HepG2 (cell line): ENCODE measurements around the gene NFIL3. TPM values are rescaled to one million over a fixed set of nuclear protein-coding genes. Genes with fewer than 3 reads are reported as not detected.

Experiments
- CREM ChIP-seq, 2 experiments: sonication (generic) in 1 of 2; formaldehyde crosslinking in 1 of 2; IDR thresholded peaks; 2 replicates each; pipeline versions ENCODE4 v1.4.0 to v1.6.1; 2016 to 2020; ENCODE audit warnings: antibody characterized with exemption in 1 of 2, mild to moderate bottlenecking in 1 of 2, missing genetic modification reagents in 1 of 2
- ETV6 ChIP-seq: sonication (generic); formaldehyde crosslinking; conservative IDR thresholded peaks from 2 replicates; pipeline ENCODE4 v1.4.0; 2020; ENCODE audit warnings: missing genetic modification reagents
- FOXK2 ChIP-seq: fragments of 450-650 bp; IDR thresholded peaks from 2 replicates; pipeline ENCODE4 v1.6.1; 2016
- HIVEP1 ChIP-seq: sonication (generic); formaldehyde crosslinking; IDR thresholded peaks from 2 replicates; pipeline ENCODE4 v1.4.0; 2020; ENCODE audit warnings: mild to moderate bottlenecking, missing genetic modification reagents
- MED8 ChIP-seq: sonication (generic); formaldehyde crosslinking; IDR thresholded peaks from 2 replicates; pipeline ENCODE4 v1.8.1; 2023; ENCODE audit warnings: mild to moderate bottlenecking, missing genetic modification reagents; ENCODE audit not compliant: insufficient replicate concordance
- MIER3 ChIP-seq: IDR thresholded peaks from 2 replicates; pipeline ENCODE4 v1.6.1; 2016; ENCODE audit warnings: missing compliant biosample characterization, borderline replicate concordance
- SRSF1 ChIP-seq: fragments of 200-400 bp; formaldehyde crosslinking; optimal IDR thresholded peaks from 2 replicates; pipeline ENCODE3; 2017; ENCODE audit warnings: mild to moderate bottlenecking, low read depth, low read length, moderate library complexity
- TCF7 ChIP-seq: sonication (generic); IDR thresholded peaks from 2 replicates; pipeline ENCODE4 v1.6.1; 2016; ENCODE audit warnings: antibody characterized with exemption, low read depth
- U2AF1 ChIP-seq: fragments of 200-400 bp; formaldehyde crosslinking; optimal IDR thresholded peaks from 2 replicates; pipeline ENCODE3; 2017; ENCODE audit warnings: mild to moderate bottlenecking, low read depth, low read length
- ZNF501 ChIP-seq: sonication (generic); formaldehyde crosslinking; IDR thresholded peaks from 2 replicates; pipeline ENCODE4 v1.5.1; 2020; ENCODE audit warnings: mild to moderate bottlenecking, moderate library complexity, missing genetic modification reagents
- ZNF556 ChIP-seq: sonication (generic); formaldehyde crosslinking; IDR thresholded peaks from 2 replicates; pipeline ENCODE4 v1.4.0; 2020; ENCODE audit warnings: mild to moderate bottlenecking, missing genetic modification reagents, borderline replicate concordance
- ZNF558 ChIP-seq: sonication (generic); formaldehyde crosslinking; IDR thresholded peaks from 2 replicates; pipeline ENCODE4 v1.9.0; 2022; ENCODE audit warnings: mild to moderate bottlenecking, missing genetic modification reagents, borderline replicate concordance
- ZNF569 ChIP-seq: sonication (generic); formaldehyde crosslinking; IDR thresholded peaks from 2 replicates; pipeline ENCODE4 v1.5.0; 2020; ENCODE audit warnings: mild to moderate bottlenecking, missing genetic modification reagents, moderate library complexity, borderline replicate concordance
- ZNF577 ChIP-seq: sonication (generic); formaldehyde crosslinking; IDR thresholded peaks from 2 replicates; pipeline ENCODE4 v1.4.0; 2020; ENCODE audit warnings: mild to moderate bottlenecking, low read depth, missing genetic modification reagents, borderline replicate concordance
- ZNF652 ChIP-seq: IDR thresholded peaks from 2 replicates; pipeline ENCODE4 v1.6.1; 2016; ENCODE audit warnings: low read depth, borderline replicate concordance
- ZNF709 ChIP-seq: sonication (generic); formaldehyde crosslinking; IDR thresholded peaks from 2 replicates; pipeline ENCODE4 v1.5.0; 2020; ENCODE audit warnings: mild to moderate bottlenecking, missing genetic modification reagents
- ZNF737 ChIP-seq: sonication (generic); formaldehyde crosslinking; IDR thresholded peaks from 2 replicates; pipeline ENCODE4 v1.5.0; 2020; ENCODE audit warnings: missing genetic modification reagents, mild to moderate bottlenecking, borderline replicate concordance
- ZNF749 ChIP-seq: sonication (generic); formaldehyde crosslinking; IDR thresholded peaks from 2 replicates; pipeline ENCODE4 v1.8.0; 2022; ENCODE audit warnings: mild to moderate bottlenecking, missing genetic modification reagents, moderate library complexity, borderline replicate concordance
- ZNF776 ChIP-seq: sonication (generic); formaldehyde crosslinking; IDR thresholded peaks from 2 replicates; pipeline ENCODE4 v1.4.0; 2020; ENCODE audit warnings: mild to moderate bottlenecking, missing genetic modification reagents
- polyA plus RNA-seq, 8 experiments: library from polyadenylated mRNA; depleted of rRNA in 3 of 8; stranded (reverse) in 7 of 8; unstranded in 1 of 8; fragments of >200 nt; fragmentation: Illumina TruSeq in 4 of 8; extraction: Trizol in 4 of 8; gene quantifications; 2 replicates each; pipeline versions ENCODE4 v1.2.1 to v1.2.3, GENCODE V29; 2011 to 2016; ENCODE audit warnings: low read depth in 4 of 8, missing spikeins in 1 of 8, mixed read lengths in 1 of 8; ENCODE audit not compliant: insufficient read depth in 1 of 8
- total RNA-seq, 5 experiments: library from RNA; depleted of rRNA; stranded (reverse); fragments of >200 nt; fragmentation: Illumina TruSeq; extraction: Trizol; gene quantifications; 2 replicates each; pipeline ENCODE4 v1.2.3, GENCODE V29; 2016; ENCODE audit warnings: low read depth in 1 of 5
- TF ChIP-seq, protein P1 (sequence below): sonication (generic); formaldehyde crosslinking; IDR thresholded peaks from 2 replicates; pipeline ENCODE4 v1.5.0; 2020; ENCODE audit warnings: mild to moderate bottlenecking, missing genetic modification reagents, borderline replicate concordance
- TF ChIP-seq, protein P2 (sequence below): sonication (generic); formaldehyde crosslinking; IDR thresholded peaks from 2 replicates; pipeline ENCODE4 v1.5.1; 2020; ENCODE audit warnings: mild to moderate bottlenecking, missing genetic modification reagents, moderate library complexity
- TF ChIP-seq, protein P3 (sequence below): IDR thresholded peaks from 2 replicates; pipeline ENCODE4 v1.6.1; 2016; ENCODE audit warnings: control low read depth
- TF ChIP-seq, protein P4 (sequence below): sonication (generic); formaldehyde crosslinking; IDR thresholded peaks from 2 replicates; pipeline ENCODE4 v1.4.0; 2020; ENCODE audit warnings: missing genetic modification reagents

The NFIL3 gene
- total and polyA plus RNA-seq, 2 of the 13 experiments (the other 11 are each of a cell fraction or from before 2014, with no cell fraction given) = 46.6 to 54.2 TPM

DNA sequence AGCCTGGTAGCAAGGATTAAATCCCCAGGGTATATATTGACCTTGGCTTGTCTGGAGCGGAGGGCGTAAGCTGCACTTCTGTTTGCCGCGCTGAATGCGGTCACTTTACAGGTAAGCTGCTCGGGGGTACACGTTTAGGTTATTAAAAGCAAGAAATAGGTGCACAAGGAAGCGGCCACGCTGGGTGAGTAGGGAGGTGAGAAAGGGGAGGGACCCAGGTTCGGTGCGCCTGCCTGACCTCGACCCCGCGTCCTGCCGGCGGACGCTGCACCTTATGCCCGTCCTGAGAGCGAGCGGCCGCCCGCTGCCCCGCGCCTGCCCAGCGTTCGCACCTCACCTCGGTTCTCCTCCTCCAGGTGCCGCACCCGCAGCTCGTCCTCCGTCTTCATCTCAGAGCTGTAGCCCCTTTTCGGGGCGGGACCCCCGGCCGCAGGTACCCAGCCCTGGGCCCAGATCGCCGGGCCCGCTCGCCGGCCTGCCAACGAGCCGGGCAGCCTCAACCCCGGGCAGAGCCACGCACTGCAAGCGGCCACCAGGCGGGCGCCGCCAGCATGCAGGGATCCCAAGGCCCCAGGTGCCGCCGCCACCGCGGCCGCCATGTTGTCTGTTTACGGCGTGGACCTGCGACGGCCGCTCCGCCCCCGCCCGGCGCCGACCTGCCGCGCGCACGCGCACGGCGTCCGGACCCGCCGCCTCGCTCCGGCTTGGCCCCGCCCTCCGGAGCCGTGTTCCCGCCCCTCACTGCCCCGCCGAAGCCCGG, 62.2 kb downstream of the NFIL3 start, which contains the start of gene AUH (continued):
- TF ChIP-seq, protein P1, sequence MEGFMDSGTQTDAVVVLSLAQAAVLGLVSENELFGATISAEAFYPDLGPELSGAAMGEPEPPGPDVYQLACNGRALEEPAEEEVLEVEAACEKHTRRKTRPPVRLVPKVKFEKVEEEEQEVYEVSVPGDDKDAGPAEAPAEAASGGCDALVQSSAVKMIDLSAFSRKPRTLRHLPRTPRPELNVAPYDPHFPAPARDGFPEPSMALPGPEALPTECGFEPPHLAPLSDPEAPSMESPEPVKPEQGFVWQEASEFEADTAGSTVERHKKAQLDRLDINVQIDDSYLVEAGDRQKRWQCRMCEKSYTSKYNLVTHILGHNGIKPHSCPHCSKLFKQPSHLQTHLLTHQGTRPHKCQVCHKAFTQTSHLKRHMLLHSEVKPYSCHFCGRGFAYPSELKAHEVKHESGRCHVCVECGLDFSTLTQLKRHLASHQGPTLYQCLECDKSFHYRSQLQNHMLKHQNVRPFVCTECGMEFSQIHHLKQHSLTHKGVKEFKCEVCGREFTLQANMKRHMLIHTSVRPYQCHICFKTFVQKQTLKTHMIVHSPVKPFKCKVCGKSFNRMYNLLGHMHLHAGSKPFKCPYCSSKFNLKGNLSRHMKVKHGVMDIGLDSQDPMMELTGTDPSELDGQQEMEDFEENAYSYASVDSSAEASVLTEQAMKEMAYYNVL = no peak
- TF ChIP-seq ZNF709 (CRISPR knock-in tag) = 0 out of 2 replicates have a peak, but pooled peaks have one; percentile 49
- TF ChIP-seq MED8 (CRISPR knock-in tag) = peak; percentile 13
- no peak for TF ChIP-seq ZNF569 (CRISPR knock-in tag)
- TF ChIP-seq ZNF652 (CRISPR knock-in tag) = no peak
- TF ChIP-seq, protein P2, sequence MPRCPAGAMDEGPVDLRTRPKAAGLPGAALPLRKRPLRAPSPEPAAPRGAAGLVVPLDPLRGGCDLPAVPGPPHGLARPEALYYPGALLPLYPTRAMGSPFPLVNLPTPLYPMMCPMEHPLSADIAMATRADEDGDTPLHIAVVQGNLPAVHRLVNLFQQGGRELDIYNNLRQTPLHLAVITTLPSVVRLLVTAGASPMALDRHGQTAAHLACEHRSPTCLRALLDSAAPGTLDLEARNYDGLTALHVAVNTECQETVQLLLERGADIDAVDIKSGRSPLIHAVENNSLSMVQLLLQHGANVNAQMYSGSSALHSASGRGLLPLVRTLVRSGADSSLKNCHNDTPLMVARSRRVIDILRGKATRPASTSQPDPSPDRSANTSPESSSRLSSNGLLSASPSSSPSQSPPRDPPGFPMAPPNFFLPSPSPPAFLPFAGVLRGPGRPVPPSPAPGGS = peak; percentile 38; the same call in 1 of the 2 replicates
- TF ChIP-seq ZNF737 = no peak
- no peak for TF ChIP-seq ZNF577 (CRISPR knock-in tag)
- TF ChIP-seq, protein P3, sequence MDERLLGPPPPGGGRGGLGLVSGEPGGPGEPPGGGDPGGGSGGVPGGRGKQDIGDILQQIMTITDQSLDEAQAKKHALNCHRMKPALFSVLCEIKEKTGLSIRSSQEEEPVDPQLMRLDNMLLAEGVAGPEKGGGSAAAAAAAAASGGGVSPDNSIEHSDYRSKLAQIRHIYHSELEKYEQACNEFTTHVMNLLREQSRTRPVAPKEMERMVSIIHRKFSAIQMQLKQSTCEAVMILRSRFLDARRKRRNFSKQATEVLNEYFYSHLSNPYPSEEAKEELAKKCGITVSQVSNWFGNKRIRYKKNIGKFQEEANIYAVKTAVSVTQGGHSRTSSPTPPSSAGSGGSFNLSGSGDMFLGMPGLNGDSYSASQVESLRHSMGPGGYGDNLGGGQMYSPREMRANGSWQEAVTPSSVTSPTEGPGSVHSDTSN = no peak
- TF ChIP-seq ZNF749 (CRISPR knock-in tag) = 0 out of 2 replicates have a peak, but pooled peaks have one; percentile 51
- TF ChIP-seq MIER3 (CRISPR knock-in tag) = no peak
- TF ChIP-seq FOXK2 = no peak
- no peak; the same call in 1 of the 2 replicates for TF ChIP-seq HIVEP1 (CRISPR knock-in tag)
- no peak for TF ChIP-seq TCF7
- TF ChIP-seq ZNF556 (CRISPR knock-in tag) = no peak
- TF ChIP-seq ZNF501 (CRISPR knock-in tag) = peak; percentile 75
- TF ChIP-seq CREM (IDR thresholded peaks at IDR 0.05) = no peak
- no peak for TF ChIP-seq CREM (CRISPR knock-in tag; IDR thresholded peaks at IDR 0.05)
- TF ChIP-seq ETV6 (CRISPR knock-in tag) = peak; percentile 40; the same call in 1 of the 2 replicates
- TF ChIP-seq U2AF1 = no peak
- no peak for TF ChIP-seq SRSF1
- peak; percentile 69; the same call in 1 of the 2 replicates for TF ChIP-seq ZNF776
- TF ChIP-seq, protein P4, sequence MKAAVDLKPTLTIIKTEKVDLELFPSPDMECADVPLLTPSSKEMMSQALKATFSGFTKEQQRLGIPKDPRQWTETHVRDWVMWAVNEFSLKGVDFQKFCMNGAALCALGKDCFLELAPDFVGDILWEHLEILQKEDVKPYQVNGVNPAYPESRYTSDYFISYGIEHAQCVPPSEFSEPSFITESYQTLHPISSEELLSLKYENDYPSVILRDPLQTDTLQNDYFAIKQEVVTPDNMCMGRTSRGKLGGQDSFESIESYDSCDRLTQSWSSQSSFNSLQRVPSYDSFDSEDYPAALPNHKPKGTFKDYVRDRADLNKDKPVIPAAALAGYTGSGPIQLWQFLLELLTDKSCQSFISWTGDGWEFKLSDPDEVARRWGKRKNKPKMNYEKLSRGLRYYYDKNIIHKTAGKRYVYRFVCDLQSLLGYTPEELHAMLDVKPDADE (CRISPR knock-in tag) = 0 out of 2 replicates have a peak, but pooled peaks have one; percentile 47
- TF ChIP-seq ZNF558 (CRISPR knock-in tag) = no peak; the same call in 1 of the 2 replicates
